Adrenal gland (tissue), 5 donors: ENCODE data around the gene CTRB1.
"Not testable (repeated sequence)": the region's sequence is repeated elsewhere in the genome, so short reads cannot be mapped to it uniquely, and the experiment has no call there.

Experiments used
- CTCF ChIP-seq, 6 experiments: fragments of 450-650 bp in 4 of 6; fragments of 200-600 bp in 2 of 6; sonication (generic) in 1 of 6; IDR thresholded peaks; 1 replicate in 5 of 6; 2 replicates in 1 of 6; pipeline versions ENCODE4 v1.5.1 to v1.8.0; 2016 to 2021; ENCODE audit warnings: antibody characterized with exemption in 6 of 6, mild to moderate bottlenecking in 2 of 6, moderate library complexity in 1 of 6
- POLR2A ChIP-seq, 2 donors: fragments of 450-650 bp; IDR thresholded peaks; one replicate each; pipeline ENCODE4 v1.6.1; 2017; ENCODE audit warnings: antibody characterized with exemption in 2 of 2, mild to moderate bottlenecking in 2 of 2, moderate library complexity in 1 of 2
- donor health status: DM: no; HTN: no; CAD: no.

GRCh38 chr16:75204905-75205304, 13.9 kb upstream of the CTRB1 start:
- not testable (repeated sequence) for TF ChIP-seq CTCF, POLR2A (IDR thresholded peaks at IDR 0.05)
